AG10803 (cell line): ENCODE results near the gene RECQL5.
"Not testable (repeated sequence)": the region's sequence is repeated elsewhere in the genome, so short reads cannot be mapped to it uniquely, and the experiment has no call there.

ENCODE experiments used
- DNase-seq: peaks from one replicate; pipeline ENCODE4 v3.0.0; 2010; ENCODE audit warnings: low read depth
- H3K4me3 ChIP-seq: 2 replicates; pipeline ENCODE4 v1.5.1; 2011; ENCODE audit warnings: mild to moderate bottlenecking, low read length, control low read depth
- CTCF ChIP-seq: conservative IDR thresholded peaks from 2 replicates; pipeline ENCODE4 v1.5.1; 2011; ENCODE audit warnings: mild to moderate bottlenecking, low read length, control low read depth, inconsistent platforms

RECQL5 gene

DNA sequence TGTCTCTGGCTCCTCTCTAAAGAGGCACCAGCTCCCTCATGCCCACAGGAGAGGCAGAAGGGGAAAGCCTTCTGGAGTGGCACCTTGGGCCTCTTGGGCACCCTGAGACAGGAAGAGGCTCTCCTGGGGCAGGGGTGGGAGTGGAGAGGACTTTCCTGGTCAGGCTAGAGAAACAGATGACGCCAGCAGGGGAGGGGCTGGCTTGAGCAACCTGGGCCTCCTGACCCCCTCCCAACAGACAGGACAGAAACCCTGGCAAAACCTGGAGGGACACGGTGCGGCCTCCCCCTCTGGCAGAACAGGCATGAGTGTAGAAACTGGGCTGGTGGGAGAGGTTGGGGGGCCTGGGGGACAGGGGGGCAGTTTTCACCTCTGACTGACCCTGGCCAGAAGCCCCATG lies 27.6 kb downstream of the RECQL5 start:
- H3K4me3 ChIP-seq: no peak overlapping the region
- no peak for DNase-seq

GRCh38 chr17:75638893-75639292 lies 28.1 kb downstream of the RECQL5 start:
- TF ChIP-seq CTCF: no peak
- no peak overlapping the region for H3K4me3 ChIP-seq

More for the DNA sequence above, 27.6 kb downstream of the RECQL5 start:
- TF ChIP-seq CTCF: no peak

GRCh38 chr17:75638039-75638438 lies 28.9 kb downstream of the RECQL5 start:
- DNase-seq, H3K4me3 ChIP-seq: not testable (repeated sequence)

More at GRCh38 chr17:75638893-75639292, 28.1 kb downstream of the RECQL5 start:
- no peak for DNase-seq

GRCh38 chr17:75637551-75637950 lies 29.4 kb downstream of the RECQL5 start:
- no peak for TF ChIP-seq CTCF
- no peak for DNase-seq
- no peak overlapping the region for H3K4me3 ChIP-seq

- no peak for TF ChIP-seq CTCF
- H3K4me3 ChIP-seq: no peak overlapping the region
- DNase-seq: no peak
Observed at GRCh38 chr17:75637143-75637538, 29.8 kb downstream of the RECQL5 start.

DNA sequence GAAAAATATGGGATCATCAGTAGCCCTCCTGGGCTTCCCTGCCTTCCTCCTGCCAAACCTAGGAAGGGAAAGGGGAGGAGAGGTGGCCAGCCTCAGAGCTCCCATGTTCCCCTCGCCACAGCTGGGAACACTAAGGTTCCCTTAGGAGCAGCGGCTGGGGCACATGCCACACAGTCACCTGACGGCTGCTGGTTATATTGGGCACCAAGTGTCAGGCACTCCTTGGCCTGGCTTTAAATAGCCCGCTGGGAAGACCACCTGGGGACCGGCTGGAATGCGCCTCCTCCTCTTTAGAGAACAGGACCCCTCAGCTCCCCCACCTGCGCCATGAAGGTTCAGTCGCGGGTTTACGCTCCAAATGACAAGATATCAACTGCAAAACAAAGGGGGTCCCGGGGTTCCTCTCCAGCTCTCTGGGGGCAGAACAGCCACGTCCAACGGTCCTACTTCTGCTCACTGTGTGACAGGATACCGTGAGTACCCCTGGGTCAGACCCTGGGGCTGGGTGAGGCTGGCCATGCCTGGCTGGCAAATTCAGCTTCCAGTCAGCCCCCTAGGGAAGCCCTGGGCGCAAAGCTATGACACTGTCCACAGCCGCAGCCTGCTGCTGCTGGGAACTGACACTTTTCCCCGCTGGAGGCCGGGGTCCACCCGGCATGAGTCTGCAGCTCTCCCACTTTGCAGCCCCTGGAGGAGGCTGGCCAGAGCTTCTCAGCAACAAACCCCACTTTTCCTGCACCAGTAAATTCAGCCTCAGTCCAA lies 30.4 kb downstream of the RECQL5 start:
- no peak overlapping the region for H3K4me3 ChIP-seq
- no peak for TF ChIP-seq CTCF
- no peak for DNase-seq

DNA sequence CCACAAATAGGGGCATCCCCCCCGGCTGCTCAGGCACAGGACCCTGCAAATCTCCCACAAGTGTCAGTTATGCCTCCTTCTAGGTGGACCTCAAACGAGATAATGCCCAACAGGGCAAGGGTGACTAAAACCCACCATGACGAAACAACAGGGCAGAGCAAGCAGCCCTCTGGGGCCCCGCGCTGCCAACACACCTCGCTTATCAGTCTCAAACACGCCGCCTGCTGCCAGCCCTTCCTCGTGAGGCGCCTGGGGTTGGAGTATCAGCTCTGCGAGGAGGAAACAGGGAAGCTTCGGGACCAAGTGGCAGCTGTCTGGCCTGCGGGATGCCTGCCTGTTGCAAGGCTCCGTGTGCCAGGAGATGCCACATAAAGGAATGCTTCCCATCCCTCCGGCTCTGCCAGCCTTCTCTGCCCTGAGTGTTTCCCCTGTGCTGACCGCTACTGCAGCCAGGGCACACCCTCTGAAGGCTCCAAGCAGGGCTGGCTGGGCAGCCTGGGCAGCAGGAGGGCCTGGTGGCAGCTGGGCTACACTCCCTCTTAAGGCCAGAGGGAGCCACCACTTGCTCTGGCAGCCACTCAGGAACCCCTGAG lies 31.2 kb downstream of the RECQL5 start:
- DNase-seq: no peak
- H3K4me3 ChIP-seq: no peak overlapping the region
- TF ChIP-seq CTCF: no peak
